RCC 7860 (cell line): Measurements from ENCODE around the gene SH3PXD2B.
"Not testable (repeated sequence)": the region's sequence is repeated elsewhere in the genome, so short reads cannot be mapped to it uniquely, and the experiment has no call there.

ENCODE experiments used
- DNase-seq: peaks from one replicate; pipeline ENCODE4 v3.0.0-alpha.2; 2015; ENCODE audit warnings: low spot score
- FAIRE-seq: peaks from 2 replicates; lab custom pipeline; 2012; peaks lifted over from hg19 to GRCh38; lab: Jason Lieb, UNC

Gene SH3PXD2B

GRCh38 chr5:172311605-172312004 is 142.7 kb downstream of the SH3PXD2B start:
- DNase-seq (no peak), FAIRE-seq (no peak)

DNA sequence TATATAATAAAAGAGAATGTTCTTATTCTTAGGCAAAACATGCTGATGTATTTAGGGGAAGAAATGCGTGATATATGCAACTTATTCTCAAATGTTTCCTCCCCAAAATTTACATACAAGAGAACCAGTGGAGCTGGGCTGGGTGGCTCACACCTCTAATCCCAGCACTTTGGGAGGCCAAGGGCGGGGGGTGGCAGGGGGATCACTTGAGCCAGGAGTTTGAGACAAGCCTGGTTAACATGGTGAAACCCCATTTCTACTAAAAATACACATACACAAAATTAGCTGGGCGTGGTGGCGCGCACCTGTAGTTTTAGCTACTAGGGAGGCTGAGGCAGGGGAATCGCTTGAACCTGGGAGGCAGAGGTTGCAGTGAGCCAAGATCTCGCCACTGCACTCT is 143.3 kb downstream of the SH3PXD2B start:
- DNase-seq = no peak

GRCh38 chr5:172305380-172305779 is 148.9 kb downstream of the SH3PXD2B start:
- FAIRE-seq (no peak), DNase-seq (no peak)

More for the DNA sequence above, 143.3 kb downstream of the SH3PXD2B start:
- FAIRE-seq = no peak

- no peak for FAIRE-seq
These were observed 150.6 kb downstream of the SH3PXD2B start for GRCh38 chr5:172303572-172304335.

GRCh38 chr5:172303162-172303561 is 151.2 kb downstream of the SH3PXD2B start:
- no peak for DNase-seq
- FAIRE-seq = no peak

More at GRCh38 chr5:172303572-172304335, 150.6 kb downstream of the SH3PXD2B start:
- DNase-seq = no peak

DNA sequence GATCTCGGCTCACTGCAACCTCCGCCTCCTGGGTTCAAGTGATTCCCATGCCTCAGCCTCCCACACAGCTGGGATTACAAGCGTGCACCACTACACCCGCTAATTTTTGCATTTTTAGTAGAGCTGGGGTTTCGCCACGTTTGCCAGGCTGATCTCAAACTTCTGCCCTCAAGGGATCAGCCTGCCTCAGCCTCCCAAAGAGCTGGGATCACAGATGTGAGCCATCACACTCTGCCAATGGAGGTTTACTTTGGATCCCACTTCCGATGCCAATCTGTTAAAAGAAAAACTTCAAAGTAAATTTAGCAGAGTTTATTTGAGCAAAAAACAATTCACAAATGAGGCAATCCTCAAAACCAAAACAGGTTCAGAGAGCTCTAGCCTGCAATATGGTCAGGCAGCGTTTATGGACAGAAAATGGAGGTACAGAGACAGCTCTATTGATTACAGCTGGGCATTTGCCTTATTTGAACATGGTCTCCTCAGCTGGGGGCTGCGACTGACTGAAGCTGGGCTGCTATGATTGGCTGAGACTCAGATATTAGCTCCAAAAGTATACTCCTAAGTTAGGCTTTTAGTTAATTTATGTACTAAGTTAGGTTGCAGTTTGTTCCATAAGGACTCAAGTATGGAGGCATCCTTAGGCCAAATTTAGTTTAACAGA is 152.1 kb downstream of the SH3PXD2B start:
- FAIRE-seq (no peak), DNase-seq (no peak)

DNA sequence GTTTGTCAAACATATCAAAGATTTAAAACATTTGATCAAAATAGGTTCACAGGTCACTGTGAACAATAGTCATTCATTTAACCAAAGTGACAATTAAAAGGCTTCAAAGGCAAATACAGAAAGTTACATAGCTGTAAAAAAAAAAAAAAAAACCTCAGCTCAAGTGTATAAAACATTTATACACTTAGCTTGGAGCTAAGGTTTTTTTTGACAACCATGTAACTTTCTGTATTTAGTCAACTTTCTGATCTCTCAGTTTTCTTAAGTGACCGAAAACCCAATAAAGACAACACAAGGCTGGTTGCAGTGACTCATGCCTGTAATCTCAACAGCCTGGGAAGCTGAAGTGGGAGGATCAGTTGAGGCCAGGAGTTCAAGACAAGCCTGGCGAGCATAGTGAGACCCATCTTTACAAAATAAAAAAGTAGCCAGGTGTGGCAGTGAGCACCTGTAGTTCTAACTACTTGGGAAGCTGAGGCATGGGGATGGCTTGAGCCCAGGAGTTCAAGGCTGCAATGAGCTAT is 154.3 kb downstream of the SH3PXD2B start:
- no peak for FAIRE-seq
- no peak for DNase-seq

DNA sequence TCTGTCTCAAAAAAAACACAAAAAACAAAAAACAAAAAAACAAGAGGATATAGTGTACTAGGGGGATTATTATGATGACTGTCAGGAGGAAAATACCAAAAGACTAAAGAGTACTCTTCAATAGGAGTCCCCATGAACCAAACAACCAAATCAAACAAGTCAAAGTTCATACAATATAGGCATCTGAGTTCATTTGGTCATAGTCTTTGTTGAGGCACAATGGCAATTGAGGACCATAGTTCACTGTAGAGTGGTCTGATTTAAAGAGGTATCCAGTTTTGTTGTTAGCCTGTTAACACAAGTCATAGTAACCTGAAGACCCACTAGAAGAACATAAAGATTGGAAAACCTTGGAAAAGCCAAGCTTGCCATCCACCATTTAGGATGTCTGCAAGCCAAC is 159.5 kb downstream of the SH3PXD2B start:
- FAIRE-seq (no peak), DNase-seq (no peak)

DNA sequence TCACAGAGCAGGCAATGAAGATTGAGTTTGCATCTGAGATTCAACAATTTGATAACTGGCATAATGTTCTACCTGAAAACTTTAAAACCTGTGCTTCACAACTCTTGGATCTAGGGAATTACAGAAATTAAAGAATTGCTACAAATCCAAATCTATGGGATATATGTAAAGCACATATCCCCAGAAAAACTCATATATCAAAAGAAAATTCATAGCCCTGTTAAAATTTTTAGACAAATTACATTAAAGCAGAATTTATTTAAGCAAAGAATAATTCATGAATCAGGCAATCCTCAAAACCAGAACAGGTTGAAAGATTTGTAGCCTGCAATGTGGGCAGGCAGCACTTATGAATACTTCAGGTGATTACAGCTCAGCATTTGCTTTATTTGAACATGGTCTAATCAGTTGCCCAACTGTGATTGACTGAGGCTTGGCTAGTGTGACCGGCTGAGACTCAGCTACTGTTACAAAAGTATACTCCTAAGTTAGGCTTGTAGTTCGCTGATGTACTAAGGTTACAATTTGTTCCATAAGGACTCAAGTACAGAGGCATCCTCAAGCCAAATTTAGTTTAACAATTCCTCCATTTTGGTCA is 160.5 kb downstream of the SH3PXD2B start:
- FAIRE-seq (no peak), DNase-seq (no peak)

DNA sequence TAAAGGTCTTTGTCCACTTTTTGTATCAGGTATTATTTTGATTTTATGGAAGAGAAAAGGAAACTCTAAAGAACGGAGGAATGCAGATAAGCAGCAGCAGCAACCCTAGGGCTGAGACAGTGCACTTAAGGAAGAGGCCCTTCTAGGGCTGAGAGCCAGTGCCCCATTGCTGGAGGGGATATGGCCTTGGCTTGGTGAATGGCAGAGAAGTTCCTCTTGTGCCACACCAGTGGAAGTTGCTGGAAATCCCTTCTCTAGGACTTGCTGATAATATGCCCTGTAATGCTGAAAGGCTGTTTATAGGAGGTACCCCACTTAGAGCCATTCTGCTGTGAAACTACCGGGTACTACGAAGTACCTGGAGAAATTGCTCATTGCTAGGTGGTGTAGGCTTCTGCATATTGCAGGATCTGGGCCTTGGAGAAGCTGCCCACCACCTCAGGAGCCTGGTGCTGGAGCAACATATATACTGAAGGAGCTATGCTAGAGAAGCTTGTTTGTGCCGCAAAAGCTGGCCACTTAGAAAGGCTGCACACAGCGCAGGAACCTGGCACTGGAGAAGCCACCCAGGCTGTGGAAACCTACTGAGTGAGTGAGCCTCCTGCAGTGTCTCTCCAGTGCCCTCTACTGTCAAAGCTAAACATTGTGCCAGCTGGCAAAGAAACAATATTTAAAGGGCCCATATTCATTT is 161.1 kb downstream of the SH3PXD2B start:
- peak; percentile 62 for DNase-seq
- FAIRE-seq = peak; percentile 64

DNA sequence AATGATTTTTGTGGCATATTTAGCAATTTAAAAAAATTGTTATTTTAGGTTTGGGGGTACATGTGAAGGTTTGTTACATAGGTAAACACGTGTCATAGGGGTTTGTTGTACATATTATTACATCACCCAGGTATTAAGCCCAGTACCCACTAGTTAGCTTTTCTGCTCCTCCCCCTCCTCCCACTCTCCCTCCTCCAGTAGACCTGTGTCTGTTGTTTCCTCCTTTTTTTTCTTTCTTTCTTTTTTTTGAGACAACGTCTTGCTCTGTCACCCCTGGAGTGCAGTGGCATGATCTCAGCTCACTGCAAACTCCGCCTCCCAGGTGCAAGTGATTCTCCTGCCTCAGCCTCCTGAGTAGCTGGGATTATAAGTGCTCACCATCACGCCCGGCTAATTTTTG is 162.5 kb downstream of the SH3PXD2B start:
- not testable (repeated sequence) for DNase-seq, FAIRE-seq

DNA sequence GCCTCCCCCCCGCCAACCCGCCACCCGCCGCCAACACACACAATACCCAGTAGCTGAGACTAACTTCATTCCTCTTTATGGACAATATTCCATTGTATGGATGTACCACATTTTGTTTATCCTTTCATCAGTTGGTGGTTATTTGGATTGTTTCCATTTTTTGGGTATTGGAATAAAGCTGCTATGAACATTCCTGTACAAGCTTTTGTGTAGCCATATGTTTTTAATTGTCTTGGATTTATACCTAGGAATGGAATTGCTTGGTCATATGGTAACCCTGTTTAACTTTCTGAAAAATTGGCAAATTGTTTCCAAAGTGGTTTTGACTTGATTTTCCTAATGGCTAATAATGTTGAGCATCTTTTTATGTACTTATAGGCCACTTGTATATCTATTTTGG is 165.9 kb downstream of the SH3PXD2B start:
- DNase-seq = no peak
- FAIRE-seq = no peak

- DNase-seq, FAIRE-seq: not testable (repeated sequence)
These were observed 167.2 kb downstream of the SH3PXD2B start for GRCh38 chr5:172287140-172287539.

GRCh38 chr5:172285226-172286143 is 168.8 kb downstream of the SH3PXD2B start:
- FAIRE-seq (no peak), DNase-seq (no peak)

- no peak for FAIRE-seq
- no peak for DNase-seq
These were observed 169.7 kb downstream of the SH3PXD2B start for GRCh38 chr5:172284611-172284980.

DNA sequence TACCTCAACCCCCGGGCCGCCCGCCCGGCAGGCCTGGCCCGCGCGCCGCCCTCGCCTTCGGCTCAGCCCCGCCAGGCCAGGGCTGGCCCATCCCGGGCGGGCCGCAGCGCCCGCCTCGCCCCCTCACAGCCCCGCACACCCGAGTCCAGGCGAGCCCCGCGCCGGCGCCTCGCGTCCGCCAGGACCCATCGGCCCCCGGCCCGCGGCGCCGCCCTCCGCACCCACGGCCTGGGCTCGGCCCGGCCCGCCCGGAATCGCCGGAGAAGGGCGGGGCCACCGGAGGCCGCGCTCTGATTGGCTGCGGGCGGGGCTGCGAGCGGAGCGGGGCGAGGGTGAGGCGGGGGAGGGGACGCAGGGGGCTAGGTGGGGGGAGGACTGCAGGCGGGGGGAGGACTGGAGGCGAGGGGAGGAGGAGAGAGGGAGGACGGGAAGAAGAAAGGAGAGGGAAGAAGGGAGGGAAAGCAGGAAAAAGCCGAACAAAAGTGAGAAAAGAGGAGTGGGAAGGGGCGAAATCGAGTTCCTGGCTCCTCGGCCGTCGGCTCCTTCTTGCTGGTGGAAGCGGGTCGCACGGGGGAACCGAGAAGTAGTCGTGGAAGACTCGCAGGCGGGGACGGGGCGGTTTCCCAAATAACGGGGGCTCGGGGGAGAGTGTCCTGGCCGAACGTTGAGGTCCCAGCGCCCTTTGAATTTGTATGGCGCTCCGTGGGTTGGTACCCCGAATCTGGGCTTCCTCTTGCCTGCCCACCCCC is 170.3 kb downstream of the SH3PXD2B start:
- no peak for FAIRE-seq
- DNase-seq = peak; percentile 60

DNA sequence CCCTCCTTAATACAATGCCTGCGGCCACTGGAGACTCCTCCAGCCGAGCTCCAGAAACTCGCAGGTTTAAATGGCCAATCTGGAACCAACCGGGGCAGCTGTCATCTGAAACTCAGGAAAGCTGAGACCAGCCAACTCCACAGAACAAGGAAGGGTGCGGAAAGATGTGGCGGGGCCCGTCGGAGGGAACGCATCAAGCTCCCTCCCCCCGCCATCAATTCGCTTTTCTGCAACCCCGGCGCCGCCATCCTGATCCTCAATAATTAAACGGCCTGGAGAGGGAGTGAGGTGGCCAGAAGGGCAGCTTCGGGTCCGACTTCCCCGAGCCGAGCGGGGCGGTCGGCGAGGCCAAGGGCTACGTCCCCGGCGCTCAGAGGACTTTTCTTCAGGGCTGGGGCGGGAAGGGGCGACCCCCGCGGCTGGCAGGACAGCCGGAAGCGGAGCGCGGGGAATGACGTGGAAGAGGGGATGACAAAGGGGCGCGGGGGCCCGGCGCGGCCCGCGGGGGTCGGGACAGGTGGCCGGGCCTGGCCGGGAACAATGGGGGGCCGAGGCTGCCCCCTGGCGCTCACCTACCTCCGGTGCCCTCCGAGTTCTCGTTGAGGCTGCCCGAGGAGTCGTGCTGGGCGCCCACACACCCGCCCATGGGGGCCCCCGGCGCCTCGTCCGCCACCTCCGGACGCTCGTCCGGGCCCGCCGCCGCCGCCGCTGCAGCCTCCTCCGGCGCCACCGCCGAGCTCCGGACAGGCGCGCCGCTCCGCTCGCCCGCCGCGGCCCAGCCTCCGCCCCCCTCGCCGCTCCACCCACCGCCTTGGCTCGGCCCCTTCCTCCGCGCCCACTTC is 171.1 kb downstream of the SH3PXD2B start, which contains the start of gene UBTD2:
UBTD2 (minus strand) TSS at position 745 of the 842 bp plus-strand sequence; CDS start at position 646, 99 bp downstream.
- FAIRE-seq (no peak), DNase-seq (peak; percentile 49)
